ENCODE measurements around the gene LIMCH1. TPM values are rescaled to one million over a fixed set of nuclear protein-coding genes. Genes with fewer than 3 reads are reported as not detected.

The LIMCH1 gene
- total RNA-seq, 1 experiment from 2014 or later, result 10.4 TPM

DNA sequence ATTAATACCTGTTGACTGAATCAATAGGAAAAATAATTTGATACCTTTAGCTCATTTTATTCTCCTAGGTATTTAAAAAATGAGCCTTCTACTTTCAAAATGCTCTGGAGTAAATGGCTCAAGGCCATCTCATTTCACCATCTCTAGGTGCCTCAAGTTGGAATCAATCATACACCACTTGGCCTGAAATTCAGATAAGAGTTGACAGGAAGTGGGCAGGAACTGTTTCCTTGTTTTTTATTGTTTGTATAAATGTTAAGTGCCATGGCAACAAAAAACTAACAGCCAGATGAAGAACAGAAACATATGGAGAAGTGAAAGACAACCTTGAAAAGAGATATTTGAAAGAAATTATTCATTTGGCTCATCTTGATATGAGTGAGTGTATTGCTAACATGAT, 12.4 kb downstream of the LIMCH1 start:
- CTCF ChIA-PET, result no interaction called here
- Histone ChIP-seq H3K4me1 (ENCODE audit: control insufficient read depth in 1 of 2, insufficient read depth in 2 of 2, low read length in 2 of 2) (no peaks in the 10 kb centered on the region), H4K20me1 (ENCODE audit: insufficient read depth) (no peaks in the 10 kb centered on the region), H3K9me2 (ENCODE audit: insufficient read depth) (no peaks in the 10 kb centered on the region), H3K27me3 (ENCODE audit: insufficient read depth, low read length) (no peaks in the 10 kb centered on the region), H3K9ac (ENCODE audit: low read length) (no peak overlapping the region), H3K79me2 (ENCODE audit: insufficient read depth, low read length) (no peaks in the 10 kb centered on the region), H3K4me2 (ENCODE audit: low read length) (no peak overlapping the region), H3K9me3 (ENCODE audit: control insufficient read depth in 1 of 2, insufficient read depth in 1 of 2, low read depth in 1 of 2, low read length in 2 of 2) (no peaks in the 10 kb centered on the region), H3K27ac (ENCODE audit: low read depth, low read length) (no peak overlapping the region), H3K4me3 (replicated peaks in 1 of 2; ENCODE audit: low read depth in 1 of 2, low read length in 2 of 2) (no peak overlapping the region), H3K36me3 (ENCODE audit: control insufficient read depth in 1 of 2, insufficient read depth in 2 of 2, low read length in 2 of 2) (no peaks in the 10 kb centered on the region), H2AFZ (ENCODE audit: low read depth, low read length, poor library complexity, severe bottlenecking) (no peak overlapping the region)
- ATAC-seq (no peak), DNase-seq (ENCODE audit: low read depth, low spot score) (no peak)
- POLR2A ChIA-PET, result no interaction called here
- TF ChIP-seq POLR2A (IDR thresholded peaks at IDR 0.05; ENCODE audit: borderline replicate concordance, extremely low read depth, insufficient read depth, insufficient read length), result no peak
- no peak for TF ChIP-seq SRF (IDR thresholded peaks at IDR 0.05; ENCODE audit: low read depth)
- no peak for TF ChIP-seq SIN3A (IDR thresholded peaks at IDR 0.05; ENCODE audit: low read depth)
- TF ChIP-seq CEBPB (IDR thresholded peaks at IDR 0.05; ENCODE audit: low read depth), result no peak
- no peak for TF ChIP-seq ZFX (IDR thresholded peaks at IDR 0.05)
- TF ChIP-seq, protein P1, sequence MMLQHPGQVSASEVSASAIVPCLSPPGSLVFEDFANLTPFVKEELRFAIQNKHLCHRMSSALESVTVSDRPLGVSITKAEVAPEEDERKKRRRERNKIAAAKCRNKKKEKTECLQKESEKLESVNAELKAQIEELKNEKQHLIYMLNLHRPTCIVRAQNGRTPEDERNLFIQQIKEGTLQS (IDR thresholded peaks at IDR 0.05), result no peak
- no peak for TF ChIP-seq SP1 (IDR thresholded peaks at IDR 0.05; ENCODE audit: low read depth)
- TF ChIP-seq EZH2phosphoT487 (IDR thresholded peaks at IDR 0.05; ENCODE audit: borderline replicate concordance), result no peak
- TF ChIP-seq ZNF274 (IDR thresholded peaks at IDR 0.05; ENCODE audit: low read depth, low read length), result no peak
- TF ChIP-seq ELF1 (IDR thresholded peaks at IDR 0.05; ENCODE audit: borderline replicate concordance, low read depth), result no peak
- no peak for TF ChIP-seq CBX3 (IDR thresholded peaks at IDR 0.05; ENCODE audit: low read depth)
- BruUV-seq (replicated peaks), result no TSS peak
- intact Hi-C loops (cut with micrococcal nuclease), result no loop called here
- RAD21 ChIA-PET (ENCODE audit: low non-redundant PET in 1 of 2, low total read pairs in 2 of 2, uncharacterized antibody in 2 of 2, unreplicated experiment in 2 of 2), result no interaction called here

DNA sequence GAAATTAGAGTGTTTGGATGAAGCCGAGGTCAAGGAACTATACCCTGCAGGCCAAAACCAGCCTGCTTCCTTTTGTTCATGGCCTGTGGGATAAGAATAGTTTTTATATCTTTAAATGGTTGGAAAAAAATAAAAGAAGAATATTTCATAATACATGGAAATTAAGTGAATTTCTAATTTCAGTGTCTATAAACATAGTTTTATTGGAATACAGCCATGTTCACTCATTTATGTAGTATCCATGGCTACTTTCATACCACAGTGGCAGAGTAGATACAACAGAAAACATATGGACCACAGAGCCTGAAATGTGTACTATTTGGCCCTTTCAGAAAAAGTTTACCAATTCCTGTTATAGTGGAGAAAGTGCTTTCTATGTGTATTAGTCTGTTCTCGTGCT, 13.6 kb downstream of the LIMCH1 start:
- Histone ChIP-seq H3K79me2 (ENCODE audit: insufficient read depth, low read length) (no peaks in the 10 kb centered on the region), H3K27ac (ENCODE audit: low read depth, low read length) (no peak overlapping the region), H3K4me3 (replicated peaks in 1 of 2; ENCODE audit: low read depth in 1 of 2, low read length in 2 of 2) (no peak overlapping the region), H3K4me2 (ENCODE audit: low read length) (no peak overlapping the region), H3K4me1 (ENCODE audit: control insufficient read depth in 1 of 2, insufficient read depth in 2 of 2, low read length in 2 of 2) (no peaks in the 10 kb centered on the region), H3K9me3 (ENCODE audit: control insufficient read depth in 1 of 2, insufficient read depth in 1 of 2, low read depth in 1 of 2, low read length in 2 of 2) (no peaks in the 10 kb centered on the region), H3K9ac (ENCODE audit: low read length) (no peak overlapping the region), H2AFZ (ENCODE audit: low read depth, low read length, poor library complexity, severe bottlenecking) (no peak overlapping the region), H4K20me1 (ENCODE audit: insufficient read depth) (no peaks in the 10 kb centered on the region), H3K9me2 (ENCODE audit: insufficient read depth) (no peaks in the 10 kb centered on the region), H3K36me3 (ENCODE audit: control insufficient read depth in 1 of 2, insufficient read depth in 2 of 2, low read length in 2 of 2) (no peaks in the 10 kb centered on the region), H3K27me3 (ENCODE audit: insufficient read depth, low read length) (no peaks in the 10 kb centered on the region)
- ChIA-PET POLR2A (no interaction called here), RAD21 (ENCODE audit: low non-redundant PET in 1 of 2, low total read pairs in 2 of 2, uncharacterized antibody in 2 of 2, unreplicated experiment in 2 of 2) (no interaction called here), CTCF (no interaction called here)
- BruUV-seq (replicated peaks), result no TSS peak
- no peak for ATAC-seq
- DNase-seq (ENCODE audit: low read depth, low spot score), result no peak
- intact Hi-C loops (cut with micrococcal nuclease), result no loop called here
- no peak for TF ChIP-seq EZH2 (IDR thresholded peaks at IDR 0.05)
- TF ChIP-seq CBX3 (IDR thresholded peaks at IDR 0.05; ENCODE audit: low read depth), result no peak
- no peak for TF ChIP-seq POLR2A (IDR thresholded peaks at IDR 0.05; ENCODE audit: borderline replicate concordance, extremely low read depth, insufficient read depth, insufficient read length)
- no peak for TF ChIP-seq ZNF274 (IDR thresholded peaks at IDR 0.05; ENCODE audit: low read depth, low read length)
- TF ChIP-seq YY1 (IDR thresholded peaks at IDR 0.05; ENCODE audit: extremely low read depth, insufficient replicate concordance, low read depth, low read length), result no peak
- TF ChIP-seq ZFX (IDR thresholded peaks at IDR 0.05), result no peak
- TF ChIP-seq, protein P2, sequence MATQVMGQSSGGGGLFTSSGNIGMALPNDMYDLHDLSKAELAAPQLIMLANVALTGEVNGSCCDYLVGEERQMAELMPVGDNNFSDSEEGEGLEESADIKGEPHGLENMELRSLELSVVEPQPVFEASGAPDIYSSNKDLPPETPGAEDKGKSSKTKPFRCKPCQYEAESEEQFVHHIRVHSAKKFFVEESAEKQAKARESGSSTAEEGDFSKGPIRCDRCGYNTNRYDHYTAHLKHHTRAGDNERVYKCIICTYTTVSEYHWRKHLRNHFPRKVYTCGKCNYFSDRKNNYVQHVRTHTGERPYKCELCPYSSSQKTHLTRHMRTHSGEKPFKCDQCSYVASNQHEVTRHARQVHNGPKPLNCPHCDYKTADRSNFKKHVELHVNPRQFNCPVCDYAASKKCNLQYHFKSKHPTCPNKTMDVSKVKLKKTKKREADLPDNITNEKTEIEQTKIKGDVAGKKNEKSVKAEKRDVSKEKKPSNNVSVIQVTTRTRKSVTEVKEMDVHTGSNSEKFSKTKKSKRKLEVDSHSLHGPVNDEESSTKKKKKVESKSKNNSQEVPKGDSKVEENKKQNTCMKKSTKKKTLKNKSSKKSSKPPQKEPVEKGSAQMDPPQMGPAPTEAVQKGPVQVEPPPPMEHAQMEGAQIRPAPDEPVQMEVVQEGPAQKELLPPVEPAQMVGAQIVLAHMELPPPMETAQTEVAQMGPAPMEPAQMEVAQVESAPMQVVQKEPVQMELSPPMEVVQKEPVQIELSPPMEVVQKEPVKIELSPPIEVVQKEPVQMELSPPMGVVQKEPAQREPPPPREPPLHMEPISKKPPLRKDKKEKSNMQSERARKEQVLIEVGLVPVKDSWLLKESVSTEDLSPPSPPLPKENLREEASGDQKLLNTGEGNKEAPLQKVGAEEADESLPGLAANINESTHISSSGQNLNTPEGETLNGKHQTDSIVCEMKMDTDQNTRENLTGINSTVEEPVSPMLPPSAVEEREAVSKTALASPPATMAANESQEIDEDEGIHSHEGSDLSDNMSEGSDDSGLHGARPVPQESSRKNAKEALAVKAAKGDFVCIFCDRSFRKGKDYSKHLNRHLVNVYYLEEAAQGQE (IDR thresholded peaks at IDR 0.05; ENCODE audit: low read depth), result no peak
- TF ChIP-seq SRF (IDR thresholded peaks at IDR 0.05; ENCODE audit: low read depth), result no peak
- TF ChIP-seq FOSL1 (IDR thresholded peaks at IDR 0.05; ENCODE audit: low read depth), result no peak
- TF ChIP-seq, protein P3, sequence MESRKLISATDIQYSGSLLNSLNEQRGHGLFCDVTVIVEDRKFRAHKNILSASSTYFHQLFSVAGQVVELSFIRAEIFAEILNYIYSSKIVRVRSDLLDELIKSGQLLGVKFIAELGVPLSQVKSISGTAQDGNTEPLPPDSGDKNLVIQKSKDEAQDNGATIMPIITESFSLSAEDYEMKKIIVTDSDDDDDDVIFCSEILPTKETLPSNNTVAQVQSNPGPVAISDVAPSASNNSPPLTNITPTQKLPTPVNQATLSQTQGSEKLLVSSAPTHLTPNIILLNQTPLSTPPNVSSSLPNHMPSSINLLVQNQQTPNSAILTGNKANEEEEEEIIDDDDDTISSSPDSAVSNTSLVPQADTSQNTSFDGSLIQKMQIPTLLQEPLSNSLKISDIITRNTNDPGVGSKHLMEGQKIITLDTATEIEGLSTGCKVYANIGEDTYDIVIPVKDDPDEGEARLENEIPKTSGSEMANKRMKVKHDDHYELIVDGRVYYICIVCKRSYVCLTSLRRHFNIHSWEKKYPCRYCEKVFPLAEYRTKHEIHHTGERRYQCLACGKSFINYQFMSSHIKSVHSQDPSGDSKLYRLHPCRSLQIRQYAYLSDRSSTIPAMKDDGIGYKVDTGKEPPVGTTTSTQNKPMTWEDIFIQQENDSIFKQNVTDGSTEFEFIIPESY (IDR thresholded peaks at IDR 0.05; ENCODE audit: extremely low read depth, insufficient replicate concordance, low read length), result no peak
- no peak for TF ChIP-seq CEBPB (IDR thresholded peaks at IDR 0.05; ENCODE audit: low read depth)
- no peak for TF ChIP-seq EZH2phosphoT487 (IDR thresholded peaks at IDR 0.05; ENCODE audit: borderline replicate concordance)
- TF ChIP-seq JUND (IDR thresholded peaks at IDR 0.05), result no peak
